ENCODE data around the gene UNG.

Gene UNG

GRCh38 chr12:109110988-109111495, 13.6 kb downstream of the UNG start:
- Histone ChIP-seq H3K4me2 (ENCODE audit: low read length) (peak overlapping the region; percentile 76), H3K9ac (ENCODE audit: low read length) (peak overlapping the region; percentile 29), H2AK5ac (ENCODE audit: low read length) (no peak overlapping the region), H3K27ac (ENCODE audit: low read depth, low read length) (peak overlapping the region; percentile 9), H2BK120ac (ENCODE audit: insufficient read depth, low read length, poor library complexity) (no peak overlapping the region), H3K27me3 (ENCODE audit: insufficient read depth, low read length) (no peaks in the 10 kb centered on the region), H3K79me1 (ENCODE audit: low read length) (no peaks in the 10 kb centered on the region), H4K12ac (ENCODE audit: low read depth, low read length) (peak overlapping the region; percentile 13), H4K91ac (ENCODE audit: low read depth, low read length) (no peak overlapping the region), H3K4me3 (ENCODE audit: low read depth, low read length) (peak overlapping the region; percentile 67), H3K4me1 (ENCODE audit: control insufficient read depth in 1 of 2, insufficient read depth in 2 of 2, low read length in 2 of 2) (peaks cover 9 to 11% of the 10 kb centered on the region in 2 experiments), H3K79me2 (ENCODE audit: control insufficient read depth, insufficient read depth, low read length, poor library complexity) (no peaks in the 10 kb centered on the region), H3K18ac (ENCODE audit: low read length) (peak overlapping the region; percentile 4), H2AFZ (ENCODE audit: insufficient read depth, low read length, poor library complexity) (peak overlapping the region; percentile 66), H2BK12ac (ENCODE audit: low read length) (no peak overlapping the region), H3K14ac (ENCODE audit: low read length) (peak overlapping the region; percentile 19), H3K9me3 (ENCODE audit: insufficient read depth, low read depth, low read length) (no peaks in the 10 kb centered on the region), H3K23ac (ENCODE audit: low read length) (no peak overlapping the region), H3K4ac (ENCODE audit: low read depth, low read length) (no peak overlapping the region), H3K36me3 (ENCODE audit: control insufficient read depth in 1 of 2, insufficient read depth in 2 of 2, low read length in 2 of 2) (peaks cover 8 to 19% of the 10 kb centered on the region in 2 experiments), H2BK5ac (ENCODE audit: low read depth, low read length, poor library complexity) (no peak overlapping the region), H4K8ac (ENCODE audit: low read depth, low read length) (peak overlapping the region; percentile 6)
- WGBS (ENCODE audit: extremely low coverage, insufficient coverage, insufficient read length), result no CpG with 5 or more reads among the region's 28 CpGs
- peak; percentile 76 to 87 for DNase-seq

DNA sequence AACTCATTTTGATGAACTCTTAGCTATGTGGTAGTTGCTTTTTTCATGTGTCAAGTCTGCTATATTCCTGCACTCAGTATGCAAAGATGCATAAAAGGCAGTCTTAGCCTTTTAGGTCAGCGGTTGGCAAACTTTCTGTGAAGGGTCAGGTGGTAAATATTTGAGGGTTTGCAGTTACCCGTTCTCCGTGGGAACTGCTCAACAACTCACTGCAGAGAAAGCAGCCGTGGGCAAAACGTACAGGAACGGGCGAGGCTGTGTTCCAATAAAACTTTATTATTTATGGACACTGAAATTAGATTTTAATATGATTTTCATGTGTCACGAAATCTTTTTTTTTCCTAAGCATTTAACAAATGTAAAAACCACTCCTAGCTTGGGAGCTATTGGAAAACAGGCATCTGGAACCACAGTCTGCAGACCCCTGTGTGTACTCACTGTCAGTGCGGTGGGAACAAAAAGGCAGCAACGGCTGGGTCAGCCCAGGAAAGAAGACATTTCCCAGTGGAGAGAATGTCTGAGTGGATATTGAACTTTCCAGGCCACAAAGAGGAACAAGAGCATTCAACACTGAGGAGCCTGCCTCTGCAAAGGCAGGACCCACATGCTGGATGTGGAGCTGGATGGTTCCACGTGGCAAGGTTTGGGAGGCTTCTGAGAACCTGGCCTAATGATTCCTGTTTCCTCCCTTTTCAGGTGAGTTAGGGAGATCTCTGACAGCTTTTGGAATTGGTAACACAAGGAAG, 15.5 kb downstream of the UNG start:
- H2AFZ ChIP-seq (ENCODE audit: insufficient read depth, low read length, poor library complexity), result no peak overlapping the region
- no peaks in the 10 kb centered on the region for H3K27me3 ChIP-seq (ENCODE audit: insufficient read depth, low read length)
- H2BK12ac ChIP-seq (ENCODE audit: low read length), result no peak overlapping the region
- no peak overlapping the region for H3K27ac ChIP-seq (ENCODE audit: low read depth, low read length)
- no peaks in the 10 kb centered on the region for H3K79me1 ChIP-seq (ENCODE audit: low read length)
- H3K4me3 ChIP-seq (ENCODE audit: low read depth, low read length), result no peak overlapping the region
- DNase-seq, result no peak
- no peak overlapping the region for H3K14ac ChIP-seq (ENCODE audit: low read length)
- H3K4me2 ChIP-seq (ENCODE audit: low read length), result no peak overlapping the region
- no peaks in the 10 kb centered on the region for H3K79me2 ChIP-seq (ENCODE audit: control insufficient read depth, insufficient read depth, low read length, poor library complexity)
- no peak overlapping the region for H3K18ac ChIP-seq (ENCODE audit: low read length)
- H3K4me1 ChIP-seq (ENCODE audit: control insufficient read depth in 1 of 2, insufficient read depth in 2 of 2, low read length in 2 of 2), result peaks cover 13 to 14% of the 10 kb centered on the region in 2 experiments
- H4K91ac ChIP-seq (ENCODE audit: low read depth, low read length), result no peak overlapping the region
- no peak overlapping the region for H3K23ac ChIP-seq (ENCODE audit: low read length)
- no peak overlapping the region for H4K8ac ChIP-seq (ENCODE audit: low read depth, low read length)
- no peak overlapping the region for H2BK120ac ChIP-seq (ENCODE audit: insufficient read depth, low read length, poor library complexity)
- no CpG with 5 or more reads among the region's 11 CpGs for WGBS (ENCODE audit: extremely low coverage, insufficient coverage, insufficient read length)
- H3K36me3 ChIP-seq (ENCODE audit: control insufficient read depth in 1 of 2, insufficient read depth in 2 of 2, low read length in 2 of 2), result peaks cover 3 to 12% of the 10 kb centered on the region in 2 experiments
- no peak overlapping the region for H3K4ac ChIP-seq (ENCODE audit: low read depth, low read length)
- H3K9ac ChIP-seq (ENCODE audit: low read length), result no peak overlapping the region
- no peaks in the 10 kb centered on the region for H3K9me3 ChIP-seq (ENCODE audit: insufficient read depth, low read depth, low read length)
- no peak overlapping the region for H2AK5ac ChIP-seq (ENCODE audit: low read length)
- H4K12ac ChIP-seq (ENCODE audit: low read depth, low read length), result no peak overlapping the region
- H2BK5ac ChIP-seq (ENCODE audit: low read depth, low read length, poor library complexity), result no peak overlapping the region

GRCh38 chr12:109113661-109114321, 16.4 kb downstream of the UNG start:
- no peak overlapping the region for H4K91ac ChIP-seq (ENCODE audit: low read depth, low read length)
- H3K14ac ChIP-seq (ENCODE audit: low read length), result no peak overlapping the region
- no peak overlapping the region for H3K4ac ChIP-seq (ENCODE audit: low read depth, low read length)
- H3K23ac ChIP-seq (ENCODE audit: low read length), result no peak overlapping the region
- no peak overlapping the region for H3K9ac ChIP-seq (ENCODE audit: low read length)
- H3K36me3 ChIP-seq (ENCODE audit: control insufficient read depth in 1 of 2, insufficient read depth in 2 of 2, low read length in 2 of 2), result peaks cover 0 to 9% of the 10 kb centered on the region in 2 experiments
- H2BK12ac ChIP-seq (ENCODE audit: low read length), result no peak overlapping the region
- peaks cover 13 to 14% of the 10 kb centered on the region in 2 experiments for H3K4me1 ChIP-seq (ENCODE audit: control insufficient read depth in 1 of 2, insufficient read depth in 2 of 2, low read length in 2 of 2)
- WGBS (ENCODE audit: extremely low coverage, insufficient coverage, insufficient read length), result no CpG with 5 or more reads among the region's 5 CpGs
- no peak overlapping the region for H2AFZ ChIP-seq (ENCODE audit: insufficient read depth, low read length, poor library complexity)
- H3K18ac ChIP-seq (ENCODE audit: low read length), result no peak overlapping the region
- no peak overlapping the region for H3K27ac ChIP-seq (ENCODE audit: low read depth, low read length)
- no peaks in the 10 kb centered on the region for H3K9me3 ChIP-seq (ENCODE audit: insufficient read depth, low read depth, low read length)
- H3K4me2 ChIP-seq (ENCODE audit: low read length), result no peak overlapping the region
- H2BK120ac ChIP-seq (ENCODE audit: insufficient read depth, low read length, poor library complexity), result no peak overlapping the region
- H3K27me3 ChIP-seq (ENCODE audit: insufficient read depth, low read length), result no peaks in the 10 kb centered on the region
- no peak overlapping the region for H4K12ac ChIP-seq (ENCODE audit: low read depth, low read length)
- DNase-seq, result no peak
- H3K4me3 ChIP-seq (ENCODE audit: low read depth, low read length), result no peak overlapping the region
- no peak overlapping the region for H4K8ac ChIP-seq (ENCODE audit: low read depth, low read length)
- H3K79me1 ChIP-seq (ENCODE audit: low read length), result no peaks in the 10 kb centered on the region
- no peak overlapping the region for H2AK5ac ChIP-seq (ENCODE audit: low read length)
- no peak overlapping the region for H2BK5ac ChIP-seq (ENCODE audit: low read depth, low read length, poor library complexity)
- no peaks in the 10 kb centered on the region for H3K79me2 ChIP-seq (ENCODE audit: control insufficient read depth, insufficient read depth, low read length, poor library complexity)

DNA sequence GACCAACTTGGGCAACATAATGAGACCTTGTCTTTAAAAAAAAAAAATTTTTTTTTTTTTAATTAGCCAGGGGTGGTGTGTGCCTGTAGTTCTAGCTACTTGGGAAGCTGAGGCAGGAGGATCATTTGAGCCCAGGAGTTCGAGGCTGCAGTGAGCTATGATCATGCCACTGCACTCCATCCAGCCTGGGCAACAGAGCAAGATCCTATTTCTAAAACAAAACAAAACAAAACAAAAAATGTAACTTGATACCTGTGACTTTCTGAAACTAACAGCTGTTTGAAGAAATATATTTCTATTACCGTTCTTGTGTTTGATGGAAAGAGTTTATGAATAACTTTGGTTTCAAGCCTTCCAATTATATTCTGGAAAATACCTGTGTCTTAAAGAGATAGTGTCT, 17.2 kb downstream of the UNG start:
- Histone ChIP-seq H3K23ac (ENCODE audit: low read length) (no peak overlapping the region), H4K91ac (ENCODE audit: low read depth, low read length) (no peak overlapping the region), H3K9ac (ENCODE audit: low read length) (no peak overlapping the region), H3K36me3 (ENCODE audit: control insufficient read depth in 1 of 2, insufficient read depth in 2 of 2, low read length in 2 of 2) (peaks cover 0 to 6% of the 10 kb centered on the region in 2 experiments), H4K8ac (ENCODE audit: low read depth, low read length) (no peak overlapping the region), H3K4me2 (ENCODE audit: low read length) (no peak overlapping the region), H2AFZ (ENCODE audit: insufficient read depth, low read length, poor library complexity) (no peak overlapping the region), H4K12ac (ENCODE audit: low read depth, low read length) (no peak overlapping the region), H3K4me3 (ENCODE audit: low read depth, low read length) (no peak overlapping the region), H3K79me2 (ENCODE audit: control insufficient read depth, insufficient read depth, low read length, poor library complexity) (no peaks in the 10 kb centered on the region), H2BK12ac (ENCODE audit: low read length) (no peak overlapping the region), H3K14ac (ENCODE audit: low read length) (no peak overlapping the region), H3K79me1 (ENCODE audit: low read length) (no peaks in the 10 kb centered on the region), H2BK5ac (ENCODE audit: low read depth, low read length, poor library complexity) (no peak overlapping the region), H3K9me3 (ENCODE audit: insufficient read depth, low read depth, low read length) (no peaks in the 10 kb centered on the region), H3K4me1 (ENCODE audit: control insufficient read depth in 1 of 2, insufficient read depth in 2 of 2, low read length in 2 of 2) (peaks cover 13 to 14% of the 10 kb centered on the region in 2 experiments), H3K18ac (ENCODE audit: low read length) (no peak overlapping the region), H2AK5ac (ENCODE audit: low read length) (no peak overlapping the region), H3K27me3 (ENCODE audit: insufficient read depth, low read length) (no peaks in the 10 kb centered on the region), H3K27ac (ENCODE audit: low read depth, low read length) (no peak overlapping the region), H3K4ac (ENCODE audit: low read depth, low read length) (no peak overlapping the region), H2BK120ac (ENCODE audit: insufficient read depth, low read length, poor library complexity) (no peak overlapping the region)
- no CpG with 5 or more reads among the region's 2 CpGs for WGBS (ENCODE audit: extremely low coverage, insufficient coverage, insufficient read length)
- DNase-seq, result no peak
